Mammary epithelial cell (primary cell): ENCODE data around the gene CCDC171.

Experiments used
- CTCF ChIP-seq, 2 donors: IDR thresholded peaks in 1 of 2; conservative IDR thresholded peaks in 1 of 2; 2 replicates each; pipeline ENCODE4 v1.5.1; 2011 to 2012; ENCODE audit warnings: inconsistent platforms in 2 of 2, low read length in 2 of 2, mild to moderate bottlenecking in 2 of 2, control low read depth in 1 of 2, low read depth in 1 of 2; ENCODE audit not compliant: insufficient read depth in 1 of 2; ENCODE audit errors: extremely low read depth in 1 of 2
- EZH2 ChIP-seq: IDR thresholded peaks from 2 replicates; pipeline ENCODE4 v1.6.1; 2012; ENCODE audit warnings: low read length, inconsistent platforms, borderline replicate concordance

GRCh38 chr9:15642369-15642962 lies 89.6 kb downstream of the CCDC171 start:
- peak; percentile 35 to 57 for TF ChIP-seq CTCF (conservative IDR thresholded peaks at IDR 0.05 in 1 of 2, IDR thresholded peaks at IDR 0.05 in 1 of 2; ENCODE audit: extremely low read depth in 1 of 2, insufficient read depth in 1 of 2, low read depth in 1 of 2, low read length in 2 of 2)
- TF ChIP-seq EZH2: no peak
